ENCODE data around the gene GPR82.
"Not testable (repeated sequence)": the region's sequence is repeated elsewhere in the genome, so short reads cannot be mapped to it uniquely, and the experiment has no call there.

The GPR82 gene

DNA sequence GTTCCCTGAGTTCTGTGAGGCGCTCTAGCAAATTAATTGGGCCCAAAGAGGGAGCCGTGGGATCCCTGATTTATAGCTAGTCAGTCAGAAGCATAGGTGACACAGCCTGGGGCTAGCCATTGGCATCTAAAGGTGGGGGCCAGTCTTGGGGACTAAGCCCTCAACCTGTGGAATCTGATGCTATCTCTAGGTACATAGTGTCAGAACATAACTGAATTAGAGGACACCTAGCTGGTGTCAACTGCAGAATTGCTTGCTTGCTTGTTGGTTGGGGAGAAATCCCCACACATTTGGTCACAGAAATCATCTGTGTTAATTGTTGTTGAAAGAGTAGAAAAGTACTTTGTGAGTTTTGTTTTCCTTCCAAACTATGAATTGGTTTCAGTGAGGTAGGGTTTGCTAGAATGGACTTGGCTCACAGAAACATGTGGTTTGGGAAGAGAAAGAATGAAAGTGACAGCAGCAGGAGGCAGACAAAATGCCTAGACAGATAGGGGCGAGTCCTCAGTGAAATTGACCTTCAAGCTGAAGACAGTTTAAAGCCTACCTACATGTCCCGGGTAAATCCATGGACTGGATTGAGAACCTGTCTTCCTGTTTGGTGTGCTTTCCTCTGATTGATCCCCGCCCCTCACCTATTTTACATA lies 12.8 kb upstream of the GPR82 start:
- Histone ChIP-seq H3K27me3 (ENCODE audit: insufficient read depth, low read length, poor library complexity) (no peaks in the 10 kb centered on the region), H3K9ac (ENCODE audit: low read length) (no peak overlapping the region), H4K5ac (ENCODE audit: low read length) (no peak overlapping the region), H3K4ac (ENCODE audit: low read depth, low read length) (no peak overlapping the region), H4K8ac (ENCODE audit: low read depth, low read length) (no peak overlapping the region), H2BK15ac (replicated peaks; ENCODE audit: low read depth) (no peak overlapping the region), H3K36me3 (ENCODE audit: control insufficient read depth, insufficient read depth, low read length) (no peaks in the 10 kb centered on the region), H3K4me2 (ENCODE audit: low read length) (no peak overlapping the region), H3K56ac (ENCODE audit: low read length) (no peak overlapping the region), H3K79me1 (ENCODE audit: low read length) (no peaks in the 10 kb centered on the region), H2BK120ac (ENCODE audit: low read depth, low read length) (no peak overlapping the region), H2AK5ac (ENCODE audit: low read length) (no peak overlapping the region), H3K4me3 (ENCODE audit: low read length) (no peak overlapping the region), H3K18ac (ENCODE audit: low read length) (no peak overlapping the region), H3K27ac (ENCODE audit: low read depth, low read length) (no peak overlapping the region), H3K23ac (ENCODE audit: low read length) (no peak overlapping the region), H3K79me2 (ENCODE audit: control insufficient read depth, insufficient read depth, low read length) (no peaks in the 10 kb centered on the region), H3K4me1 (ENCODE audit: control insufficient read depth, low read depth, low read length) (no peaks in the 10 kb centered on the region), H2BK5ac (ENCODE audit: low read length) (no peak overlapping the region)
- DNase-seq, result peak; percentile 30
- no CpG with 5 or more reads among the region's 5 CpGs for WGBS (ENCODE audit: extremely low coverage, insufficient coverage, low lambda C conversion rate)

DNA sequence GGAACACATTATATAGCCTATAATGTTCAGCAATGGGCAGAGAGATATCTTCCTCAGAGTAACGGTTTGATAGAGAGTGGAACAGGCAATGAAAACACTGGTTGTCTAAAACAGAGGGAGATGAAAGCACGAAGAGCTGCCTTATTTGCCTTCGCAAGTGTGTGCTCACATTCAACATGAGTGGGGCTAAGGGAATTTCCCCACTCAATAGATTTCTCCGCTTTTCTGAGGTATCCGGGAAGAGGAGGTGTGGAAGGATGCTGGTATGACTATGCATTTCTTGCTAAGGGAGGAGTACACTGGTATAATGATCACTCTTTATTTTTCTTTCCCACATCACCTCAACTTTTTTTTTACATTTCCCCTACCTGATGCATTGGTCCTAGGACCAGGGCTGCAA lies 7.8 kb upstream of the GPR82 start:
- Histone ChIP-seq H3K4ac (ENCODE audit: low read depth, low read length) (no peak overlapping the region), H3K4me3 (ENCODE audit: low read length) (no peak overlapping the region), H3K9ac (ENCODE audit: low read length) (no peak overlapping the region), H3K79me2 (ENCODE audit: control insufficient read depth, insufficient read depth, low read length) (no peaks in the 10 kb centered on the region), H3K27me3 (ENCODE audit: insufficient read depth, low read length, poor library complexity) (no peaks in the 10 kb centered on the region), H2BK120ac (ENCODE audit: low read depth, low read length) (no peak overlapping the region), H3K56ac (ENCODE audit: low read length) (no peak overlapping the region), H3K4me2 (ENCODE audit: low read length) (no peak overlapping the region), H4K8ac (ENCODE audit: low read depth, low read length) (no peak overlapping the region), H2BK15ac (replicated peaks; ENCODE audit: low read depth) (no peak overlapping the region), H3K23ac (ENCODE audit: low read length) (no peak overlapping the region), H3K36me3 (ENCODE audit: control insufficient read depth, insufficient read depth, low read length) (no peaks in the 10 kb centered on the region), H2AK5ac (ENCODE audit: low read length) (no peak overlapping the region), H2BK5ac (ENCODE audit: low read length) (no peak overlapping the region), H3K4me1 (ENCODE audit: control insufficient read depth, low read depth, low read length) (no peaks in the 10 kb centered on the region), H3K27ac (ENCODE audit: low read depth, low read length) (no peak overlapping the region), H4K5ac (ENCODE audit: low read length) (no peak overlapping the region), H3K79me1 (ENCODE audit: low read length) (no peaks in the 10 kb centered on the region), H3K18ac (ENCODE audit: low read length) (no peak overlapping the region)
- WGBS (ENCODE audit: extremely low coverage, insufficient coverage, low lambda C conversion rate), result no CpG with 5 or more reads among the region's 5 CpGs
- DNase-seq, result no peak

DNA sequence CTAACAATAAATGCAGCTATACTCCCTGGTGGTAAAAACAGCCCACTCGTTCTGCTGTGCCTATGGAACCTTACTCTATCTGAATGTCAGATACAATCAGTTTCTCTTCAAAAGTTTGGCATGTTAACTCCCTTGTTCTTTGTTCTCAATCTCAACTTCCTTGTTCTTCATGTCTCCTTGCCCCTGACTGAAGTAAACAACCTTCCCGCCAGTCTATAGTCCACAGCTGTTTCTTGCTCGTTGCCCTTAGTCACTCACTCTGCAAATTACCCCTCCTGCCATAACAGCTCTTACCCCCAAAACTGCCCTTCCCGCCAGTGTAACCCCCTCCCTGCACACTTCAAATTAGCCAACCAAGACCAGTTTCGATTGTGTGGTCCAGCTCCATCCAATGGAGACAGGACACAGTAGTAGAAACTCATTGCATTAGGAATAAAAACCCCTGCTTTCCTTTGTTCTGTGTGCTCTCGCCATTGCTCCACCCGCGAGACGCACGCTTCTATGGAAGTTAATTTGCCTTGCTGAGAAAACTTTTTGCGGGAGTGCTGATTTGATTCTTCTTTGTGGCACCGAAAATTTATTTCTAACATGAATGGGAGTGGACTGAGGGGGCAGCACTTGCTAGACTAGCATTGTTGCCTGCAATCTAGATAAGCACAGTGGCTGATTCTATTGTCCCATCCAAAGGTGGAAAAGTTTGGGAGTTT lies 7.1 kb upstream of the GPR82 start:
- no peak overlapping the region for H2BK5ac ChIP-seq (ENCODE audit: low read length)
- WGBS (ENCODE audit: extremely low coverage, insufficient coverage, low lambda C conversion rate), result no CpG with 5 or more reads among the region's 12 CpGs

GRCh38 chrX:41718481-41719235 lies 5.3 kb upstream of the GPR82 start:
- H3K79me1 ChIP-seq (ENCODE audit: low read length), result no peaks in the 10 kb centered on the region
- DNase-seq, result peak; percentile 96
- no peak overlapping the region for H3K23ac ChIP-seq (ENCODE audit: low read length)
- H3K4me2 ChIP-seq (ENCODE audit: low read length), result no peak overlapping the region
- H3K56ac ChIP-seq (ENCODE audit: low read length), result peak overlapping the region; percentile 15
- H2BK120ac ChIP-seq (ENCODE audit: low read depth, low read length), result no peak overlapping the region
- no peak overlapping the region for H2BK15ac ChIP-seq (replicated peaks; ENCODE audit: low read depth)
- WGBS (ENCODE audit: extremely low coverage, insufficient coverage, low lambda C conversion rate), result no CpG with 5 or more reads among the region's 4 CpGs
- peak overlapping the region; percentile 78 for H3K27ac ChIP-seq (ENCODE audit: low read depth, low read length)
- no peaks in the 10 kb centered on the region for H3K36me3 ChIP-seq (ENCODE audit: control insufficient read depth, insufficient read depth, low read length)
- H4K5ac ChIP-seq (ENCODE audit: low read length), result no peak overlapping the region
- H3K79me2 ChIP-seq (ENCODE audit: control insufficient read depth, insufficient read depth, low read length), result no peaks in the 10 kb centered on the region
- H3K4me1 ChIP-seq (ENCODE audit: control insufficient read depth, low read depth, low read length), result no peaks in the 10 kb centered on the region
- H2AK5ac ChIP-seq (ENCODE audit: low read length), result no peak overlapping the region
- no peak overlapping the region for H3K4ac ChIP-seq (ENCODE audit: low read depth, low read length)
- H3K9ac ChIP-seq (ENCODE audit: low read length), result no peak overlapping the region
- H3K4me3 ChIP-seq (ENCODE audit: low read length), result no peak overlapping the region
- H2BK5ac ChIP-seq (ENCODE audit: low read length), result no peak overlapping the region
- H3K27me3 ChIP-seq (ENCODE audit: insufficient read depth, low read length, poor library complexity), result no peaks in the 10 kb centered on the region
- no peak overlapping the region for H4K8ac ChIP-seq (ENCODE audit: low read depth, low read length)
- peak overlapping the region; percentile 51 for H3K18ac ChIP-seq (ENCODE audit: low read length)

More for the DNA sequence above, 7.1 kb upstream of the GPR82 start:
- Histone ChIP-seq H3K79me2 (ENCODE audit: control insufficient read depth, insufficient read depth, low read length) (no peaks in the 10 kb centered on the region), H3K18ac (ENCODE audit: low read length) (no peak overlapping the region), H3K4me3 (ENCODE audit: low read length) (no peak overlapping the region), H3K27me3 (ENCODE audit: insufficient read depth, low read length, poor library complexity) (no peaks in the 10 kb centered on the region), H3K4me1 (ENCODE audit: control insufficient read depth, low read depth, low read length) (no peaks in the 10 kb centered on the region), H3K56ac (ENCODE audit: low read length) (no peak overlapping the region), H3K4ac (ENCODE audit: low read depth, low read length) (no peak overlapping the region), H4K8ac (ENCODE audit: low read depth, low read length) (no peak overlapping the region), H2BK120ac (ENCODE audit: low read depth, low read length) (no peak overlapping the region), H3K23ac (ENCODE audit: low read length) (no peak overlapping the region), H4K5ac (ENCODE audit: low read length) (no peak overlapping the region), H3K4me2 (ENCODE audit: low read length) (no peak overlapping the region), H3K9ac (ENCODE audit: low read length) (no peak overlapping the region), H3K36me3 (ENCODE audit: control insufficient read depth, insufficient read depth, low read length) (no peaks in the 10 kb centered on the region), H3K79me1 (ENCODE audit: low read length) (no peaks in the 10 kb centered on the region), H2AK5ac (ENCODE audit: low read length) (no peak overlapping the region), H3K27ac (ENCODE audit: low read depth, low read length) (no peak overlapping the region), H2BK15ac (replicated peaks; ENCODE audit: low read depth) (no peak overlapping the region)
- DNase-seq, result no peak

DNA sequence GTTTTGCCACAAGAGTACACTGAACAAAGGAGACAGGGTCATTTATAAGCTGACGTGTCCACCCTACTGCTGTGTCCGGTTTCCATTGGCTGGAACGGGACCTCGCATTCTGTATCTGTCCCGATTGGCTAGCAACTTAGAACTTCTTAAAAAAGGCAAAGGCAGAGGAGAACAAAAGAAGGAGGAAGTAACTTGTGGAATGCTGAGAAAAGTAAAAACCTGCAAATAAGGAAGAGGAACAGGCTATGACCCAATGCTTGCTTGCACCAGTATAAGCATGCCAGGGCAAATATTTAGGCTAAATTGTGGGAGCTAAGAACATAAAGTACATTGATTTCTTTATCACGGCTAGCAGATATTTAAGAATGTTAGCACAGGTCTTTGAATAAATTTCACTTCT lies 4.4 kb upstream of the GPR82 start:
- not testable (repeated sequence) for H3K79me1 ChIP-seq (ENCODE audit: low read length); H3K4me2 ChIP-seq (ENCODE audit: low read length); H3K9ac ChIP-seq (ENCODE audit: low read length); H3K27ac ChIP-seq (ENCODE audit: low read depth, low read length); DNase-seq; H4K8ac ChIP-seq (ENCODE audit: low read depth, low read length); H3K23ac ChIP-seq (ENCODE audit: low read length); H3K4ac ChIP-seq (ENCODE audit: low read depth, low read length); H4K5ac ChIP-seq (ENCODE audit: low read length); H2BK5ac ChIP-seq (ENCODE audit: low read length); H3K56ac ChIP-seq (ENCODE audit: low read length); H2BK15ac ChIP-seq (replicated peaks; ENCODE audit: low read depth); H3K36me3 ChIP-seq (ENCODE audit: control insufficient read depth, insufficient read depth, low read length); H2AK5ac ChIP-seq (ENCODE audit: low read length); H3K79me2 ChIP-seq (ENCODE audit: control insufficient read depth, insufficient read depth, low read length); H3K4me1 ChIP-seq (ENCODE audit: control insufficient read depth, low read depth, low read length); H3K18ac ChIP-seq (ENCODE audit: low read length); H3K27me3 ChIP-seq (ENCODE audit: insufficient read depth, low read length, poor library complexity); H3K4me3 ChIP-seq (ENCODE audit: low read length); H2BK120ac ChIP-seq (ENCODE audit: low read depth, low read length)
- WGBS (ENCODE audit: extremely low coverage, insufficient coverage, low lambda C conversion rate), result no CpG with 5 or more reads among the region's 6 CpGs

All from mesendoderm (in vitro differentiated cells).